Naive thymus-derived CD4-positive, alpha-beta T cell (primary cell): ENCODE results near the gene RHBDL1. TPM values are rescaled to one million over a fixed set of nuclear protein-coding genes. Genes with fewer than 3 reads are reported as not detected.

ENCODE experiments used
- ATAC-seq: fragments of 150-1000 bp; cut with Tn5 transposase; 2 replicates; pipeline ENCODE4 v1.10.0; 2021; ENCODE audit warnings: mild to moderate bottlenecking, moderate library complexity
- CTCF ChIA-PET: fragments of 350-600 bp; sonication (Branson Sonifier 250); formaldehyde crosslinking; loops from one replicate; lab custom pipeline; 2021; ENCODE audit warnings: antibody characterized with exemption; lab: Charles Lee
- POLR2A ChIA-PET: fragments of 350-600 bp; sonication (Branson Sonifier 250); formaldehyde crosslinking; loops from one replicate; lab custom pipeline; 2021; ENCODE audit warnings: antibody characterized with exemption, inconsistent platforms; lab: Charles Lee
- DNase-seq, 9 donors: peaks; one replicate each; pipeline versions ENCODE4 v3.0.0 to v3.0.0-alpha.2; 2020 to 2022; ENCODE audit warnings: mixed read lengths in 1 of 9
- H3K27ac ChIP-seq: one replicate; pipeline ENCODE4 v1.7.0; 2013; ENCODE audit warnings: mild to moderate bottlenecking, low read depth, low read length, moderate library complexity
- H3K27me3 ChIP-seq, 2 donors: one replicate each; pipeline ENCODE4 v1.7.0; 2013; ENCODE audit warnings: low read length in 2 of 2, mild to moderate bottlenecking in 2 of 2, moderate library complexity in 2 of 2; ENCODE audit not compliant: control insufficient read depth in 2 of 2, insufficient read depth in 2 of 2
- H3K36me3 ChIP-seq, 3 experiments: 1 replicate in 2 of 3; 2 replicates in 1 of 3; pipeline ENCODE4 v1.7.0; 2013; ENCODE audit warnings: low read length in 3 of 3, mild to moderate bottlenecking in 3 of 3, moderate library complexity in 1 of 3; ENCODE audit not compliant: insufficient read depth in 3 of 3, control insufficient read depth in 2 of 3
- H3K4me1 ChIP-seq, 2 donors: one replicate each; pipeline ENCODE4 v1.7.0; 2013; ENCODE audit warnings: low read length in 2 of 2, mild to moderate bottlenecking in 2 of 2, moderate library complexity in 1 of 2; ENCODE audit not compliant: control insufficient read depth in 2 of 2, insufficient read depth in 2 of 2
- H3K4me3 ChIP-seq: 2 replicates; pipeline ENCODE4 v1.7.0; 2013; ENCODE audit warnings: mild to moderate bottlenecking, low read length
- H3K9me3 ChIP-seq, 3 experiments: 1 replicate in 2 of 3; 2 replicates in 1 of 3; pipeline ENCODE4 v1.7.0; 2013; ENCODE audit warnings: low read length in 3 of 3; ENCODE audit not compliant: control insufficient read depth in 2 of 3
- H3K27ac Mint-ChIP-seq, 9 donors: one replicate each; pipeline ENCODE4 v1.8.0; 2020 to 2022; ENCODE audit warnings: mixed read lengths in 9 of 9, mild to moderate bottlenecking in 8 of 9, moderate library complexity in 5 of 9, inconsistent platforms in 2 of 9
- H3K27me3 Mint-ChIP-seq, 5 donors: one replicate each; pipeline ENCODE4 v1.8.0; 2021 to 2022; ENCODE audit warnings: mixed read lengths in 5 of 5, mild to moderate bottlenecking in 1 of 5
- H3K36me3 Mint-ChIP-seq, 5 donors: one replicate each; pipeline ENCODE4 v1.8.0; 2020 to 2022; ENCODE audit warnings: mixed read lengths in 5 of 5, mild to moderate bottlenecking in 3 of 5, inconsistent platforms in 1 of 5
- H3K4me1 Mint-ChIP-seq, 7 donors: one replicate each; pipeline ENCODE4 v1.8.0; 2020 to 2022; ENCODE audit warnings: mixed read lengths in 7 of 7, mild to moderate bottlenecking in 3 of 7, inconsistent platforms in 1 of 7
- H3K4me3 Mint-ChIP-seq, 10 donors: one replicate each; pipeline ENCODE4 v1.8.0; 2020 to 2022; ENCODE audit warnings: mild to moderate bottlenecking in 10 of 10, mixed read lengths in 10 of 10, moderate library complexity in 6 of 10, inconsistent platforms in 2 of 10
- H3K9me3 Mint-ChIP-seq, 11 donors: one replicate each; pipeline ENCODE4 v1.8.0; 2020 to 2022; ENCODE audit warnings: mixed read lengths in 11 of 11, mild to moderate bottlenecking in 4 of 11, inconsistent platforms in 1 of 11, moderate library complexity in 1 of 11
- intact Hi-C, 2 donors: fragments of 100-400 bp; cut with micrococcal nuclease; formaldehyde crosslinking; loops; one replicate each; pipeline ENCODE4 v1.15.1; 2023
- polyA plus RNA-seq, 2 donors: library from polyadenylated mRNA; unstranded; fragments of 300-500 nt; fragmentation: Illumina TruSeq; gene quantifications; one replicate each; pipeline ENCODE4 v1.2.3, GENCODE V29; 2021
- total RNA-seq, 6 experiments: library from RNA in 5 of 6; stranded (reverse) in 5 of 6; gene quantifications; 1 replicate in 5 of 6; 2 replicates in 1 of 6; pipeline ENCODE4 v1.2.3 and lab custom pipeline; 2021 to 2026

RHBDL1 gene
- total and polyA plus RNA-seq, 7 experiments from 2014 or later: 0.65 to 3.1 (median 1.6) TPM; not detected in 2

GRCh38 chr16:672371-672770 is 3.1 kb upstream of the RHBDL1 start:
- Mint-ChIP-seq H3K9me3 (no peaks in the 10 kb centered on the region), H3K27me3 (peaks cover 0 to 7% (median 0%) of the 10 kb centered on the region in 5 donors), H3K4me3 (no peak overlapping the region), H3K4me1 (peaks cover 0 to 15% (median 9%) of the 10 kb centered on the region in 7 donors), H3K27ac (no peak overlapping the region), H3K36me3 (peaks cover 0 to 10% (median 3%) of the 10 kb centered on the region in 5 donors)
- ATAC-seq: no peak
- H3K36me3 ChIP-seq: peaks cover 0 to 56% (median 3%) of the 10 kb centered on the region in 3 experiments
- DNase-seq: no peak
- H3K9me3 ChIP-seq: no peaks in the 10 kb centered on the region
- no peak overlapping the region for H3K4me3 ChIP-seq
- no peaks in the 10 kb centered on the region for H3K27me3 ChIP-seq
- no peak overlapping the region for H3K27ac ChIP-seq
- CTCF ChIA-PET: no interaction called here
- POLR2A ChIA-PET: interaction anchor here (0.9 to 5.3 kb wide), 2 partner anchors 17 to 23 kb away, joined by 3 to 33 read pairs; partner anchors contain the start of gene WDR24
- peaks cover 3 to 4% of the 10 kb centered on the region in 2 donors for H3K4me1 ChIP-seq
- intact Hi-C loops: no loop called here

DNA sequence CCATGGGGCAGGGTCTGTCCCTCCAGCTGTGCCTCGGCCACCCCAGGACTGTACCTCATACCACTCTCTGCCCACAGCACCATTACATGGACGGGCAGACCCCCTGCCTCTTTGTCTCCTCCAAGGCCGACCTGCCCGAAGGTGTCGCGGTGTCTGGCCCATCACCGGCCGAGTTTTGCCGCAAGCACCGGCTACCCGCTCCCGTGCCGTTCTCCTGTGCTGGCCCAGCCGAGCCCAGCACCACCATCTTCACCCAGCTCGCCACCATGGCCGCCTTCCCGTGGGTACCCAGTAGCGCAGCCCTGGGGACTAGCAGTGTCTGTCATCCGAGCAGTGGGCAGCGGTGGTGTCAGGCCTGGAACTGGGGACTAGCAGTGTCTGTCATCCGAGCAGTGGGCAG is 2.6 kb upstream of the RHBDL1 start:
- ATAC-seq: no peak
- ChIA-PET POLR2A (interaction anchor here (0.9 to 1.0 kb wide), 2 partner anchors 17 to 22 kb away, joined by 3 to 4 read pairs; partner anchors contain the start of gene WDR24), CTCF (no interaction called here)
- peaks cover 0 to 10% (median 3%) of the 10 kb centered on the region in 5 donors for H3K36me3 Mint-ChIP-seq
- no peak overlapping the region for H3K4me3 ChIP-seq
- H3K4me1 Mint-ChIP-seq: peaks cover 0 to 11% (median 5%) of the 10 kb centered on the region in 7 donors
- no peak overlapping the region for H3K4me3 Mint-ChIP-seq
- no peak for DNase-seq
- H3K36me3 ChIP-seq: peaks cover 0 to 56% (median 3%) of the 10 kb centered on the region in 3 experiments
- intact Hi-C loops: no loop called here
- H3K27me3 ChIP-seq: no peaks in the 10 kb centered on the region
- no peak overlapping the region for H3K27ac ChIP-seq
- H3K27me3 Mint-ChIP-seq: peaks cover 0 to 7% (median 0%) of the 10 kb centered on the region in 5 donors
- no peak overlapping the region for H3K27ac Mint-ChIP-seq
- H3K9me3 Mint-ChIP-seq: no peaks in the 10 kb centered on the region
- H3K4me1 ChIP-seq: no peaks in the 10 kb centered on the region
- H3K9me3 ChIP-seq: no peaks in the 10 kb centered on the region

GRCh38 chr16:673399-673991 is 2.0 kb upstream of the RHBDL1 start:
- Histone ChIP-seq H3K36me3 (peaks cover 0 to 56% (median 3%) of the 10 kb centered on the region in 3 experiments), H3K9me3 (no peaks in the 10 kb centered on the region), H3K27ac (no peak overlapping the region), H3K27me3 (no peaks in the 10 kb centered on the region), H3K4me1 (no peaks in the 10 kb centered on the region), H3K4me3 (no peak overlapping the region)
- peaks cover 0 to 7% (median 0%) of the 10 kb centered on the region in 5 donors for H3K27me3 Mint-ChIP-seq
- H3K4me1 Mint-ChIP-seq: peaks cover 0 to 10% (median 5%) of the 10 kb centered on the region in 7 donors
- peaks cover 0 to 10% (median 3%) of the 10 kb centered on the region in 5 donors for H3K36me3 Mint-ChIP-seq
- ATAC-seq: no peak
- H3K27ac Mint-ChIP-seq: no peak overlapping the region
- no peak for DNase-seq
- POLR2A ChIA-PET: interaction anchor here (1.0 to 1.2 kb wide), 2 partner anchors 16 to 22 kb away, joined by 3 to 4 read pairs; partner anchors contain the start of gene WDR24
- no peaks in the 10 kb centered on the region for H3K9me3 Mint-ChIP-seq
- CTCF ChIA-PET: no interaction called here
- H3K4me3 Mint-ChIP-seq: no peak overlapping the region
- intact Hi-C loops: no loop called here

DNA sequence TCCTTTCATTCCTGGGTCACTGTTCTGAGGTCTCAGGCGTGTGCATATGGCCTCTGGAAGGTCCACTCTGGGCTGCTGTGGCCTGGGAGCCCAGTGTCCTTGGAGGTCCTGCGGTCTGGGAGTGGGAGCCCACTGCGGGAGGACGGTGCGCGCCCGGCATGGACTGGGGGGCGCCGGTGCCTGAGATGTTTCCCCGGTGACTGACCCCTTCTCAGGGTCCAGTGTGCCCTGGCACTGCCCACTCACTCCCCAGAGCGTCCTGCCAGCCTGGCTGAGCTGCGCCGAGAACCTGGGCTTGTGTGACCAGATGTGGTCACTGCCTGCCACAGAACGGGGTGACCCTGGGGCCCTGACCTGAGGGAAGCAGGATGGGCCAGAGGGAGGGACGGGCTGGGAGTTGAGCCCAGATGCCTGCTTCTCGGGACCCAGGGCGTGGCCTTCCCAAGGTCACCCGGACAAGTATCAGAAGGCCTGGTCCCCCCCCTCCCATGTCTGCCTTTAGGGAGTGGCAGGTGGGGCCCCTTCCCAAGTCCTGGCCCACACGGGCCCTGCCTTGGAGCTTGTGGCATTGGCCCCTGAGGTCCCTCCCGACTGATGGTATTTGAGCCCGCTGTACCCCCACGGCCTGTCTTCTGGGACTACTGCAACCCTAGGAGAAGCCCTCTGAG is 1.1 kb upstream of the RHBDL1 start:
- ATAC-seq (no peak), DNase-seq (no peak)
- no peaks in the 10 kb centered on the region for H3K27me3 ChIP-seq
- H3K27ac ChIP-seq: no peak overlapping the region
- H3K4me3 ChIP-seq: no peak overlapping the region
- no peaks in the 10 kb centered on the region for H3K4me1 ChIP-seq
- Mint-ChIP-seq H3K27me3 (peaks cover 0 to 7% (median 0%) of the 10 kb centered on the region in 5 donors), H3K36me3 (peaks cover 0 to 10% (median 3%) of the 10 kb centered on the region in 5 donors), H3K4me1 (peaks cover 0 to 14% (median 5%) of the 10 kb centered on the region in 7 donors), H3K4me3 (peak overlapping the region in 2 of 10 donors; percentile 45 to 51), H3K27ac (no peak overlapping the region), H3K9me3 (no peaks in the 10 kb centered on the region)
- no peaks in the 10 kb centered on the region for H3K9me3 ChIP-seq
- CTCF ChIA-PET: no interaction called here
- POLR2A ChIA-PET: interaction anchor here (0.6 to 3.1 kb wide), 4 partner anchors 21 to 537 kb away, joined by 3 to 12 read pairs (median 3); no protein-coding TSS in a partner anchor
- intact Hi-C loops: no loop called here
- H3K36me3 ChIP-seq: peaks cover 0 to 53% (median 3%) of the 10 kb centered on the region in 3 experiments

DNA sequence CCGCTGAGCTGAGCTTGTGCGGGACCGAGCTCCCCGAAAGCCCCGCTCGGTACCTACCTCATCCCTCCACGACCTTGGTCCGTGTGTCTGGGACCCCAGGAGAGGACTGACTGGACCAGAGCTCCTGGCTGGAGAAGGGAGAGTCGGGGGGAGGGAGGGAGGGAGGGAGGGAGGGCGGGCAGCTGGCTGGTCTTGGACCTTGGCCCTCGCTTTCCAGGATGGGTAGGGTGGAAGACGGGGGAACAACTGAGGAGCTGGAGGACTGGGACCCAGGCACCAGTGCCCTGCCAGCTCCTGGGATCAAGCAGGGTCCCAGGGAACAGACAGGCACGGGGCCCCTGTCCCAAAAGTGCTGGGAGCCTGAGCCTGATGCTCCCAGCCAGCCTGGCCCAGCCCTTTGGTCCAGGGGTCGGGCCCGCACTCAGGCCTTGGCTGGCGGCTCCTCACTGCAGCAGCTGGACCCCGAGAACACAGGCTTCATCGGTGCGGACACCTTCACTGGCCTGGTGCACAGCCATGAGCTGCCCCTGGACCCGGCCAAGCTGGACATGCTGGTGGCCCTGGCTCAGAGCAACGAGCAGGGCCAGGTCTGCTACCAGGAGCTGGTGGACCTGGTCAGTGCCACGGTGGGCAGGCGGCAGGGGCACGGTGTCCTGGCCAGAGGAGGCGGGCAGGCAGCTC is 553 bp downstream of the RHBDL1 start:
- H3K9me3 ChIP-seq: no peaks in the 10 kb centered on the region
- H3K36me3 Mint-ChIP-seq: peaks cover 0 to 7% (median 0%) of the 10 kb centered on the region in 5 donors
- CTCF ChIA-PET: no interaction called here
- no peak overlapping the region for H3K4me3 ChIP-seq
- no peak overlapping the region for H3K27ac Mint-ChIP-seq
- DNase-seq (no peak), ATAC-seq (no peak)
- H3K27me3 Mint-ChIP-seq: peaks cover 0 to 7% (median 0%) of the 10 kb centered on the region in 5 donors
- peaks cover 1 to 4% of the 10 kb centered on the region in 2 donors for H3K4me1 ChIP-seq
- no peaks in the 10 kb centered on the region for H3K27me3 ChIP-seq
- intact Hi-C loops: no loop called here
- H3K36me3 ChIP-seq: peaks cover 0 to 39% (median 0%) of the 10 kb centered on the region in 3 experiments
- H3K4me1 Mint-ChIP-seq: peaks cover 0 to 16% (median 6%) of the 10 kb centered on the region in 7 donors
- H3K27ac ChIP-seq: no peak overlapping the region
- POLR2A ChIA-PET: interaction anchor here (0.9 to 3.1 kb wide), 5 partner anchors 8 to 20 kb away, joined by 3 to 12 read pairs (median 3); partner anchors contain the start of genes JMJD8 and RHOT2
- no peaks in the 10 kb centered on the region for H3K9me3 Mint-ChIP-seq
- H3K4me3 Mint-ChIP-seq: peak overlapping the region in 1 of 10 donors; percentile 60

GRCh38 chr16:676565-676902 is 1.1 kb downstream of the RHBDL1 start:
- Histone ChIP-seq H3K27me3 (no peaks in the 10 kb centered on the region), H3K4me1 (peaks cover 5 to 6% of the 10 kb centered on the region in 2 donors), H3K36me3 (peaks cover 0 to 37% (median 0%) of the 10 kb centered on the region in 3 experiments), H3K4me3 (no peak overlapping the region), H3K27ac (no peak overlapping the region), H3K9me3 (no peaks in the 10 kb centered on the region)
- H3K27ac Mint-ChIP-seq: no peak overlapping the region
- intact Hi-C loops: no loop called here
- H3K4me3 Mint-ChIP-seq: peak overlapping the region in 3 of 10 donors; percentile 17 to 60 (median 41)
- CTCF ChIA-PET: no interaction called here
- POLR2A ChIA-PET: interaction anchor here (0.7 to 3.1 kb wide), 5 partner anchors 8 to 53 kb away, joined by 3 to 12 read pairs (median 3); partner anchors contain the start of gene RHOT2
- ATAC-seq (no peak), DNase-seq (no peak)
- peaks cover 3 to 21% (median 12%) of the 10 kb centered on the region in 7 donors for H3K4me1 Mint-ChIP-seq
- peaks cover 0 to 7% (median 0%) of the 10 kb centered on the region in 5 donors for H3K27me3 Mint-ChIP-seq
- H3K36me3 Mint-ChIP-seq: peaks cover 0 to 5% (median 0%) of the 10 kb centered on the region in 5 donors
- no peaks in the 10 kb centered on the region for H3K9me3 Mint-ChIP-seq
